GM18505 (cell line): ENCODE results near the gene RBM22.

Source experiments
- ATAC-seq: cut with Tn5 transposase; IDR thresholded peaks from one replicate; pipeline ENCODE4 v1.9.1; 2021; ENCODE audit not compliant: unreplicated experiment
- POLR2A ChIP-seq: IDR thresholded peaks from 4 replicates; pipeline ENCODE4 v1.6.1; 2011; ENCODE audit warnings: borderline replicate concordance; ENCODE audit not compliant: insufficient read depth, insufficient read length; ENCODE audit errors: extremely low read depth

Gene RBM22

GRCh38 chr5:150700246-150700593 lies 642 bp downstream of the RBM22 start:
- no peak for TF ChIP-seq POLR2A

GRCh38 chr5:150694612-150695011 lies 6.2 kb downstream of the RBM22 start:
- no peak for ATAC-seq
- no peak for TF ChIP-seq POLR2A

More at GRCh38 chr5:150700246-150700593, 642 bp downstream of the RBM22 start:
- peak; percentile 8 for ATAC-seq

- TF ChIP-seq POLR2A = no peak
- no peak for ATAC-seq
These were observed 8.6 kb downstream of the RBM22 start for GRCh38 chr5:150692276-150692675.

GRCh38 chr5:150690760-150691159 lies 10.1 kb downstream of the RBM22 start:
- ATAC-seq = no peak
- TF ChIP-seq POLR2A = no peak

GRCh38 chr5:150689120-150689519 lies 11.7 kb downstream of the RBM22 start:
- no peak for ATAC-seq
- TF ChIP-seq POLR2A = no peak

GRCh38 chr5:150676578-150676977 lies 24.3 kb downstream of the RBM22 start:
- no peak for ATAC-seq
- no peak for TF ChIP-seq POLR2A

- no peak for ATAC-seq
- no peak for TF ChIP-seq POLR2A
These were observed 25.8 kb downstream of the RBM22 start for GRCh38 chr5:150675069-150675468.

- no peak for TF ChIP-seq POLR2A
- no peak for ATAC-seq
These were observed 26.5 kb downstream of the RBM22 start for GRCh38 chr5:150674341-150674821.

- no peak for ATAC-seq
- TF ChIP-seq POLR2A = no peak
These were observed 28.0 kb downstream of the RBM22 start for GRCh38 chr5:150672884-150673275.

- ATAC-seq = peak; percentile 55
- TF ChIP-seq POLR2A = no peak
These were observed 28.5 kb downstream of the RBM22 start for GRCh38 chr5:150672237-150672883.

GRCh38 chr5:150671509-150672236 lies 29.2 kb downstream of the RBM22 start:
- TF ChIP-seq POLR2A = no peak
- no peak for ATAC-seq

- no peak for ATAC-seq
- TF ChIP-seq POLR2A = no peak
These were observed 29.9 kb downstream of the RBM22 start for GRCh38 chr5:150670948-150671310.

- ATAC-seq = no peak
- no peak for TF ChIP-seq POLR2A
These were observed 30.5 kb downstream of the RBM22 start for GRCh38 chr5:150670275-150670947.

GRCh38 chr5:150665044-150665443 lies 35.8 kb downstream of the RBM22 start:
- ATAC-seq = no peak

GRCh38 chr5:150663936-150664335 lies 36.9 kb downstream of the RBM22 start:
- ATAC-seq = no peak
- no peak for TF ChIP-seq POLR2A

More at GRCh38 chr5:150665044-150665443, 35.8 kb downstream of the RBM22 start:
- no peak for TF ChIP-seq POLR2A
